Non-pigmented ciliary epithelial cell (primary cell): ENCODE results near the gene SLCO2B1.

Source experiments
- DNase-seq: peaks from one replicate; pipeline ENCODE4 v3.0.0-alpha.2; 2010; ENCODE audit warnings: low read depth

The SLCO2B1 gene

DNA sequence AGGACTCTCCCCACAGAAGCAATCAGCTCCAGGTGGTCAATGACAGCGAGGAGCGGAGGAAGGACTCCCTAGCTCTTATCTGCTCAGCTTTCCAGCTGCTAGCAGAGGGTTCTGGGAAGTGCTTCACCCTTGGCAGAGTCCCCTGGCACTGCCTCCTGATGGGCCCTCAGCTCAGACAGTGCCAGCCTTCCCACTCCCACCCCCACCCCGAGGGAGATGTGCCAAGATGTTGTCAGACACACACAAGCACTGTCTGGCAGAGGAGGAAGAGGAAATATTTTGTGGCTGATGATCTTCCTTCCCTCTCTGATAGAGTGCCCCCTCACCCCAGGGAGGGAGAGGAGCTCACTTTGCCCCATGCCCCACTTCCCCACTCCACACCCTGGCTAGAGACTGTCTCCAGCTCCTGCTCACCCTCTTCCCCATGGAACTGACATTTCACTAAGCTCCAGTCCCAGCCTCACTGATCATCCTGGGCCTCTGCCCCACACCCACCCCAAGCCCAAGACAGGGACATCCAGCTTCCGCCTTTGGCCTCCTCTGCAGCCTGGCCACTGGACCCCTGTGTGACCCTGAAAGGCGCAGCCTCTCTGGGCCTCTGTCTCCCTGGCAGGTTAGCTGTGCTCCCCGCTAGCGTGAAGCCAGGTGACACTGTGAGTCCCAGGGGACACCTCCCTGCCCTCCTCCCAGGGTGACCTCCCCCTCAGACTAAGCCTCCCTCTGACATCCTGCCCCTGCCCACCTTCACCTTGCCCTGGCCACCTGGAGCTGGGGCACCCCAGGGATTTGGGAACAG, 44.5 kb downstream of the SLCO2B1 start:
- no peak for DNase-seq

DNA sequence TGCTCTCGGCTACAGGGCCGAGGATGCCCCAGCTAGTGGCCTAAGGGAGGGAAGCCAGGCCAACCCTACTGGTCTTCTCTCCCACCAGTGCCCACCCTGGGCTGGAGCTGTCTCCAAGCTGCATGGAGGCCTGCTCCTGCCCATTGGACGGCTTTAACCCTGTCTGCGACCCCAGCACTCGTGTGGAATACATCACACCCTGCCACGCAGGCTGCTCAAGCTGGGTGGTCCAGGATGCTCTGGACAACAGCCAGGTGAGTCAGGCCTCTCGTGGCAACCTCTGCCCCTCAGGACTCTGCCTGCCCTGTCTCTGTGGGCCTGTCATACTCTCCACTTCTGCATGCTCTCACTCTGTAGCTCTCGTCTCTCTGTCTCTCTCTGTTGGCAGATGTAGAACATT, 45.5 kb downstream of the SLCO2B1 start:
- DNase-seq: no peak

DNA sequence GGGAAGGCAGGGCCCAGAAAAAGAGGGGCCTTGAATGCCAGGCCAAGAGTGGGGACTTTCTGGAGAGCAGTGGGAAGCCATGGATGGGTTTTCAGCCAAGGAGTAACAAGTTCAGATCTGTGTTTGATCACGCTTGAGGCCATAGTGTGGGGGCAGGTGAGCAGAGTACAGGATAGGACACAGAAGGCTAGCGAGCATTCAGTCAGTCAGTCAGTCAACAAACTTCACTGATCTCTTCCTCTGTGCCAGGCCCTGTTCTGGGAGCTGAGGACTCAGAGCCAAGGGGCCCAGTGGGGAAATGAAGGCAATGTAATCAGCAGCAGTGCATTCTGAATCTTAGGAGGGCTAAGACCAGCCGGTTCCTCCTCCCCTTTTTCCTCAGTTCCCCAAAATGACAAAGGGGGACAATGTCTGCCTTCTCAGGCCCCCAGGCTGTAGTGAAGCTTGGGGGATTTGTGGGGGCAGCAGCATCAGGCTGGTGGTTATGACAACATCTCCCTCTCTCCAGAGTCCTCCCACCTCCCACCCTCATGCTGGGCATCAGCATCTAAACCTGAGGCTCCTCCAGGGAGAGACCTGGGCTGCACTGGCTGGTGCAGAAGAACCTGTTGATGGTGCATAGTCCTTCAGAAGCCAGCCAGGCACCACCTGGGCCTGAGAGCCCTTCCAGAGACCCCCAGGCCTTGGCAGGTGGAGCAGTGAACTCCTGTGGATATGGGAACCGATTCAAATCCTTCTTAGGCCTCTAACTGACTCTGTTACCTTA, 46.8 kb downstream of the SLCO2B1 start:
- DNase-seq: no peak

DNA sequence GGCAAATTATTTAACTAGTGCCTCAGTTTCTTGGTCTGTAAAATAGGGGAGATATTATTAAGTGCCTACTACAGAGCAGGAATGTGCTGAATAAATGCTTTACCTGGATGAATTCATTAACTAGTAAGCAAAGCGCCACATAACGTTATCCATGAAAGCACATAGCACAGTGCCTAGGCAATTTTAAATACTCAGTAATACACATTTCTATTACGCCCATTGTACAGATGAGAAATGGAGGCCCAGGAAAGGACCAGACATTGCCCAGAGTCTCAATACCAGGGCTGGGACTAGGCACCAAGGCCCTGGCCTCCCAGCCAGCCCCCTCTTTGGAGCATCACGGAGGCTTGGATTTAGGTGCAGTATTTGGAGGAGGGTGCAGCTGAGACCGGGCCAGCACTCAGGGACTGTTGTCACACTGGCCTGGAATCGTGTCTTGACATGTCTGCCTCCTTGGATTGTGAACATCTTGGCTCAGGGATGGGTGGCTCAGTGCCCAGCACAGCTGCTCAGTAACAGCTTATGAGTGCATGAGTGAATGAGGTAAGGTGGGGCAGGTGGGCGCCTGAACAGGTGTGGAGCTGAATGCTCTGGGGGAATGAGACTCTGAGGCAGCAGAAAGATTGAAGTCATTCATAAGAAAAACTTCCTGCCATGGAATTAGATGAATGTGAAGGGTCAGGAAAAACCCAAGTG, 47.5 kb downstream of the SLCO2B1 start:
- no peak for DNase-seq

DNA sequence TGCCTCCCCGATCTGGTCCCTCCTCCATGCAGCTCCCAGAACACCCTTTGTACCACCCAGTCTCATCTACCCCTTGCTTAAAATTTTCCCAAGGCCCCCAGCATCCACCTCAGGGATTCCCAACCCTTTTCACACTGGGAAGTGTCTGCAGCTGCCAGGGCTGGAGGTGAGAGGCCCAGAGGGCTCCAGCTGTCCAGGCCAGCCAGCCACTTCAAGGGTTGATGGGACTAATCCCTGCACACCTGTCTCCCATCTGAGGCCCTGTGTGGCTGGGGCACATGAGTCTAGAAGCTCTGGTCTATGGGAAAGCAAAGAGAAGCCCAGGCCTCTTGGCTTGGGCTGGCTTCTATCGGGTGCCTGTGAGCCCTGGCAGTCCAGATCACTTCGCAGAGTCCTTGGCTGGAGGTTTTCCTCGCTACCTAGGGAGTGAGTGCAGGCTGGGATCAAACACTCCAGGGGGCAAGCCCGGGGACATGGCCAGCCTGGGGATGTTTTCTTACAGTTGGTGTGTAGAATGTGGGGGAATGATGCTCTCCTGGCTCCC, 48.6 kb downstream of the SLCO2B1 start:
- DNase-seq: no peak

DNA sequence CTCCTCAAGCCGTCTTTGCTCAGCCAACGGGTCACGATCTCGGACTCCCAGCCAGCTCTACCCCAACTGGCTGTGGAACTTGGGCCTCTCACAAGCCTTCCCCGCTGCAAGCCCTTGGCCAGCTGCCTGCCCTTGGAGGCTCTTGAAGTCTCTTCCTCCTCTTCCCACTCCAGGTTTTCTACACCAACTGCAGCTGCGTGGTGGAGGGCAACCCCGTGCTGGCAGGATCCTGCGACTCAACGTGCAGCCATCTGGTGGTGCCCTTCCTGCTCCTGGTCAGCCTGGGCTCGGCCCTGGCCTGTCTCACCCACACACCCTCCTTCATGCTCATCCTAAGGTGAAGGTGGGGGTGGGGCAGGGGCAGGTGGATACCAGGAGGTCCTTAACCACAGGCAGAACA, 49.1 kb downstream of the SLCO2B1 start:
- no peak for DNase-seq

DNA sequence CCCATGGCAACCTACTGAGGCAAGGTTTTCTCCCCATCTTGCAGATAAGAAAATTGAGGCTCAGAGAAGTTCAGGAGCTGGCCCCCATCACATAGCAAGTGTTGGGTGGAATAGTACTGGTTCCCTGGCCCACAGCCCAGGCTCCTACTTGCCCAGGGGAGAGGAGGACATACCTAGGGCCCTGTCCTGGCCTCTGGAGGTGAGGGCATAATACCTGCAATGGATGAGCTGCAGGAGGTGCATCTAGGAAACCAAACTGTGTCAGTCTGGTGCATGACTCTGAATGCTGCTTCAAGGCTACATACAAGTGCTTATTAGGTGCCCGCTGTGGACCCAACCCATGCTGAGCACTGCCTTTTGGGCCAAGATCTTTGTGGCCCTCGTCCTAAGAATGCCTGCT, 49.6 kb downstream of the SLCO2B1 start:
- DNase-seq: no peak

DNA sequence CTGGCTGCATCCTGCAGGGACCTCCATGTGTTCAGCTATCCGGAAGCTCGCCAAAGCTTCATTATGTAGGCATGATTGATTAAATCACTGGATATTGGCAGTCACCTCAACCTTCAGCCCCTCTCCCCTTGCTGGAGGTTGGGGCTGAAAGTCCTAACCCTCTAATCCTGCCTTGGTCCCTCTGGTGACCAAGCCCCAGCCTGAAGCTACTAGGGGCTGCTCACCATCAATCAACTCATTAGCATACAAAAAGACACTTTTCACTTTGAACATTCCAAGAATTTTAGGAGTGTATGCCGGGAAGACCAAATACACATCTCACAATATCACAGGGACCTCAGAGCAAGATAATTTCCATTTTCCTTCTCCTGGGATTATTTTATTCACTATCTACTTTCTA, 50.9 kb downstream of the SLCO2B1 start:
- no peak for DNase-seq

DNA sequence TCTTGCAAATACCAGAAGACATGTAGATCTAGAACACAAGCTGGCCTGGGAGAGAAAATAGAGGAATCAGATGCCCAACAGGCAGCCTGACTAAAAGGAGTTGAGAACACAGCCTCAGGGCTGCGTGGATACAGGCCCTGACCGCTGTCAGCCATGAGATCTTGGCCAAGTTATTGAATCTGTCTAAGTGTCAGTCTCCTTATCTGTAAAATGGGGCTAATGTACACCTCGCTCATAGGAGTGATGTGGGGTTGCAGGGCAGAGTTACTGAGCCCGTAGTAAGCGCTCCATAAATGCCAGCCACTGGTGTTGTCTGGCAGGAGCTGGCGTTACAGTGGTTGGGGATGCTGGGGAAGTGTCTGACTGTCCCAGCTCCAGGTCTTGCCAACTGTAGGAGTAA, 51.3 kb downstream of the SLCO2B1 start:
- no peak for DNase-seq

DNA sequence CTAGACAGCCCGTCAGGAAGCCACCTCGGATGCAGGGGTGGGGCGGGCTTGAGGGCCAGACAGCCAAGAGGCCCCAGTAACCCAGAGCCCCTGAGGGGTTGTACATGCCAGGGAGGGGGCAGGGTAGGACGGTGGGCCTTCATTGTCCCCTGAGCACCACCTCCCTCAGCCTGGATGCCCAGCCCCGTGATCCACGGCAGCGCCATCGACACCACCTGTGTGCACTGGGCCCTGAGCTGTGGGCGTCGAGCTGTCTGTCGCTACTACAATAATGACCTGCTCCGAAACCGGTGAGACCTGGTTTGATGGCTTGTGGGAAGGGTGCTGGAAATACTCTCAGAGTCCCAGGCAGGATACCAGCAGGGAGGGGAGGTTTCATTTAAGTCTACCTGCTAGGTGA, 52.2 kb downstream of the SLCO2B1 start:
- DNase-seq: no peak

DNA sequence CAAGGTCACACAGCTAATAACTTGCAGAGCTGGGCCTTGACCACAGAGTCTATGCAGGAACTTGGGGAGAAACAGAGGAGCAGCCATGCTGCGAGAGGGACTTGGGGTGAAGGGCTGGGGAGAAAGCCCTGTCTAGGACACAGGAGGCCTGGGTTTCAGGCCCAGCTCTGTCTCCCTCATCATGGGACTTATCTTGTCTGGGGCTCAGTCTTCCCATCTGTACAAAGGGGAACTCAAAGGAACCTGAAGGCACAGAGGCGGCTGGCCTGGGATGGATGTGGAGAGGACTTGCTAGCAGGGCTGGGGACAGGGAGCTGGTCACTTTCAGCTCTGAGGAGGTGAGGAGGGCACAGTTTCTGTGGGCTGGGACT, 52.7 kb downstream of the SLCO2B1 start:
- no peak for DNase-seq

DNA sequence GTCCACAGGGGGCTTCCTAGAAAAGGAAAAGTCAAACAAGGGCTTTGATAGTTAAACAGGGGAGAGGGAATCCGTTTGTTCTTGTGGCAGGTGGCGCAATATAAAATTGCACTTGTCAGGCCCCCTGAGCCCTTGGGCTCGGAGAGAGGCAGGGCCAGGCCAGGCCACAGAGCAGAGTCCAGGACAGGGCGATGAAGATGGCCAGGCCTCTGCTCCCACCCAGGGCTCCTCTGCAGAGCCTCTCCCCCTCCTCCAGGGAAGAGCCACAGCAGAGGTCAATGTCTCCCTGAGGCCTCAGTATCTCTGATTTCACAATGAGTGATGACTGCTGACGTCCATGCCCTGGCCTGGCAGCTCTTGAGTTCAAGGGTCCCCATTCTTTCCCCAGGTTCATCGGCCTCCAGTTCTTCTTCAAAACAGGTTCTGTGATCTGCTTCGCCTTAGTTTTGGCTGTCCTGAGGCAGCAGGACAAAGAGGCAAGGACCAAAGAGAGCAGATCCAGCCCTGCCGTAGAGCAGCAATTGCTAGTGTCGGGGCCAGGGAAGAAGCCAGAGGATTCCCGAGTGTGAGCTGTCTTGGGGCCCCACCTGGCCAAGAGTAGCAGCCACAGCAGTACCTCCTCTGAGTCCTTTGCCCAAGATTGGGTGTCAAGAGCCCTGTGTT, 53.2 kb downstream of the SLCO2B1 start:
- no peak for DNase-seq

DNA sequence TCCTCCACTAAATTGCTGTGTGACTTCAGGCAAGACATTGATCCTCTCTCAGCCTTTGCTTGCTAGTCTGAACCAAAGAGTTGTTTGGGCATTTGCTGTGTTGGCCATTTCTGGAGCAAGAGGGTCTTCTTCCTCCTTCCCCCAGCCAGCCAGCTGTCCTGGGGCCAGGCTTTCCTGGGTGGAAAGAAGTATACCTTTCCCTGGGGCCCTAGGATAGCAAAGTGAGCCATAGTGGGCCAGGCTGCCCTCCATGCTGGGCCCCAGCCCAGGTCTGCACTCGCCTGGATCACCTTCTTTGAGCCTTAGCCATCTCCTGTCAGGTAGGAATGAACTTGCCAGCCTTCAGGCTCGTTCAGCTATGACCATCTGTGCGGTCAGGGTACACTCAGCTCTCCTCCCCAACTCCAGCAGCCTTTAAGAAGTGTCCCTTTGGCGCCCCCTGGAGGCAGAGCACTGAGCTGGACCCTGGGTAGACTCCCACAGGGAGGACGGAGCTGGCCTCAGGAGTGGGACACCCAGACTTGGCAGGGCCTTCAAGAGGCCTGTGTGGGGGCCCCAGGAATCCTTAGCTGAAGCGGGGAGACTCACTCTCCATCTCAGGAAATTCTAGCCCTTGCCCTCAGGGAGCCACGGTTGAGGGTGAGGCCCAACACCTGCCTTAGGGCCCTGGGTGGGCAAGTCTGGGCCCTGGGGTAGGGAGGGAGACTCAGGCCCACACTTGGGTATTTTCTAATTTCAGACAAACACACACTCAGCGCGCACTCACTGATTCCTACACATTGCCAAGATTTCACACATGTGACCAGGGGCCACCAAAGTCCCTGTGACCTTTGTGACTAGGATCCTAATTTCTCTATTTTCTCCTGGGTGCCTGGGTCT, 54.0 kb downstream of the SLCO2B1 start:
- peak; percentile 42 for DNase-seq

DNA sequence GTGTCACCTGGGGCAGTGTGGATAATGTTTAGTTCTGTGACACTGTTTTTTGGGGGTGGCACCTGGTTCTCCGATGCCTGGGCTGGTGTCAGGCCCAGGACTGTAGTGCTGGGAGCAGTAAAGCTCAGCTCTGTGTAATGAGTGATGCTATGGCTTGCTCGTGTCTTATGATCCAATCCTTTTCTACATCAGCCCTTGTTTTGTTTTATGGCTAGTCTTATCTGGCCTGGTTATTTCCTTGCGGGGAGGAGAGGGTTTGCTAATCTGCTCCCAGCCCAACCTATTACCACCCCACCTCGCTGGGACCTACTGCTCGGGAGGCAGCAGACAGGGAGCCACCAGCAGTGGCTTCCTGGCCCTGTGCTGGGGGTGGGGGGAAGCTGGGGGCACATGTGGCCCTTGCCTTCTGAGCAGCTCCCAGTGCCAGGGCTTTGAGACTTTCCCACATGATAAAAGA, 54.7 kb downstream of the SLCO2B1 start:
- no peak for DNase-seq

DNA sequence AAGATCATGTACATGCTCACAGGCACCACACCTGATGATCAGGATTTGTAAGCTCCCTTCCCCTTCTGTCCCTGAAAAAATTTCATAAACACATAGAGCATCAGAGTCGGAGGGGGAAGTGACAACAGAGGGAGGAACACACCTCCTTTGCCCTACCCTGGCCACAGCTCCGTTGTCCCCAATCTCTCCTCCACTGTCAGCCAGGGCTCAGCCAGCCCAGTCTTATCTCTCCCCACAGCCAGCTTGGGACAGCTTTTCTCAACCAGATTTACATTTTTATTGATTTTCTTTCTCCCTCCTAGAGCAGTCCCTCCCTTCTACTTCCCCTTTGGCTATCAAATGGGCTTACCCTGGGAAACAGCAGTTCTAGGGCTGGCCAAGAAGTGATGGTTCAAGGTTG, 57.5 kb downstream of the SLCO2B1 start:
- DNase-seq: no peak

DNA sequence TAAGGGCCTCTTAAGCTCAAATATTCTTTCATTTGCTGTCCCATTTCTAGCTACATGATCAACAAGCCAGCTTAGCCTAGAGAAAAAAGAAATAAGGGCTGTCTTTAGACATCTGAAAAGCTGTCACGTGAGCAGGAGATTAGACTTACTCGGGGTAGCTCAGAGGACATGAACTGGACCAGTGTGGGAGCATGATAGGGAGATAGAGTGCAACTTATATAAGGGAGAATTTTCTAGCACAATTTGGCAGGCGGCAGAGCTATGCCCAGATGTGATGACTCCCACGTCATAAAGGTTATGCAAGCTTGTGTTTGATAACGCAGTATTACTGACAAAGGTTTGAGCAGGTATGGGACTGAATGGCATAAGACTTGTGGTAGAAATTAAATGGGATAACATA, 61.5 kb downstream of the SLCO2B1 start:
- DNase-seq: no peak

DNA sequence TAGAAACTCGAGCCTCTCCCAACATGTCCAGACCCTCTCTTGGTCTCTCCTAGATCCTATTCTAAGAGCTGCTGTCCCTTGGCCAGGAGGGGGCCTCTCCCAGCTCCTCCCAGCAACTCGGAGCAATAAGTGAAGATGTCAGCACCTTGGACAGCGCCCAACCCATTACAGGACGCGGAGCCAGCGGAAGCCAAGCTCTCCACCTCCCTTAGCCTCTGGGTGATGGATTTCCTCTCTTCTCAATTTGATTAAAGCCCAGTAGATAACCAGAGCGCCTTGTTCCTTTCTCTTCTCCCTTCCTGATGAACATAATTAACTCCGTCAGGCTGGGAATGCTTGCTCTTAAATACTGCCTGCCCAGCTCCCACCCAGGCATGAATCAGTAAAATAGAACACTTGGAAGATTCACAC, 63.5 kb downstream of the SLCO2B1 start:
- DNase-seq: peak; percentile 30

DNA sequence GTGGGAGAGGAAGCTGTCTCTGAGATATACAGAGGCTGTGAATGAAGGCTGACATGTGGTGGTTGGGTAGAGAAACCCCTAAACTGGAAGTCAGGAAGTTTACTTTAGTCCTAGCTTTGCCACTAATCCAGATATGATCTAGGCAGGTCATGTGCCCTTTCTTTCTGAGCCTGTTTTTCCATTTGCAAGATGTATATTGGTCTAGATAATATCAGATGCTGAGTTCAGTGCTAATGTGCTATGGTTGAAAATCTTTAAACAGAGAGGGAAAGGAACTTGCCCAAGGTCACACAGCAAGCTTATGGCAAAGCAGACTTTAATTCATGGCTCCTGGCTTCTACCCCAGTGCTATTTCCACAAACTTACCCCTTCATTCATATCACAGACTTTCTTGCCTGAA, 63.9 kb downstream of the SLCO2B1 start:
- no peak for DNase-seq

DNA sequence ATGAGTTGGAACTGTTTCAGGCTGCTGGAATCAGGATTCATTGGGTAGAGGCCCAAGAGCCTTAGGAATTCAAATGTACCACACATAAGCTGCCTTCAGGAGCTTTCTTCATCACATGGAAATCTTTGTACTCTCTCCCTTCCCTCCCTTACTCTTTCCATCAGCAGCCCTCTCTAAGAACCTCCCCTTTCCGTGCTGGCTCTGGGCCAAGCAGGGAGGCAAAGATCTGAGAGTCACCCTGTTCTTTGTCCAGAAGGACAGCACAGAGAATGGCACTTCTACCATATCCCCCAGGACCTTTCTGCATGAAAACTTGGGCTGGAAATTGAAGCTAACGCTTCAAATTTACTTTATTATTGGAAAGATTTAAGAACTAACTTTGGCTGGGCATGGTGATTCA, 69.0 kb downstream of the SLCO2B1 start:
- no peak for DNase-seq

DNA sequence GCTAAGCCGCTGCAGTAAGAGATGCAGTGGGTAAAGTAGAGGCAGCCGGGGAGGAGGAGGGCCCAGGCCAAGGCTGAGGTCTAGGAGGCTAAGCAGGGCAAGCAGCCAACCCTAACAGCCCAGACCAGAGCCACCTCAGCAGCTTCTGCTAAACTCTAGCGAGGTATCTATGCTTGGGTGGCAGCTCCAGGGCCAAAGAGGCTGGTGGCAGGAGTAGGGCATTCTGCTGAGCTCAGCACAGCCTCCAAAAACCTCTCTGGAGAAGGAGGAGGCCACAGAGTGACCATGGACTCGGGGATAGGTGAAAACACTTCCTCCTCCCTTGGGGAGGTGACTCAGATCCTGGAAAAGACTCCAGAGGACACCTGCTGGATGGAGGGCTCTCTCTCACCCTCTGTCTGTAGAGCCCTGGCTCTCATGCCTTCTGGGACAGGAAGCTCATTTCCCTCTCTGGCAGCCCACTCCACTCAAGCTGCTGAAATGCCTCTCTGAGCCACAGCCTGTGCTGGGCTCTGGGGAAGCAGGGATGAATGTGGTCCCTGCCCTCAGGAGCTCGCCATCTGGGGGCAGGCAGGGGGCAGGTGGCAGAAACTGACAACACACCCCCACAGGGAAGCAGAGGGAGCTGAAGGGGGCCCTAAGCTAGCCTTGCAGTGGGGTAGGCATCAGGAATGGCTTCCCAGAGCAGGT, 73.2 kb downstream of the SLCO2B1 start:
- DNase-seq: no peak

DNA sequence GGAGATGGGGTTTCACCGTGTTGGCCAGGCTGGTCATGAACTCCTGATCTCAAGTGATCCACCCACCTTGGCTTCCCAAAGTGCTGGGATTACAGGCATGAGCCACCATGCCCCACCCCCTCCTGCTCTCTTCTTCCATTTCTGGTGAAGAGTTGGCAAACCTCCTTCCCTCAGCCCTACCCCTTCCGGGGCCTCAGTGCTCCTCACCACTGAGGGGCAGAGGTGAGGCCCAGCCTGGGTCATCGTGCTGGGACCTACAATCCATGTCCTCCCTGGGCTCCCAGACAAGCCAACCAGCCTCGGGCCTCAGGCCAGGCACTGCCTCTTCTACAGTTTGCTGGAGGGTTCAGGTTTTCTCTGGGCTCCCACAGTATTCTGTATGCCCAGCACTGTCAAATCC, 74.9 kb downstream of the SLCO2B1 start:
- DNase-seq: no peak
